K562 treated with DMSO at 1 percent for 12 hours (cell line): Measurements from ENCODE around the gene AR. TPM values are rescaled to one million over a fixed set of nuclear protein-coding genes. Genes with fewer than 3 reads are reported as not detected.

ENCODE experiments used
- total RNA-seq: library from RNA; unstranded; fragments of 300-600 nt; gene quantifications from 2 replicates; pipeline ENCODE4 v1.2.3, GENCODE V29; 2022; ENCODE audit not compliant: insufficient read depth

Gene AR
- total RNA-seq: not detected in 2 replicates

GRCh38 chrX:67543818-67544217, at the start of gene AR:
Gene AR (plus strand): TSS chrX:67544021. CDS start chrX:67545147, 1,126 bp downstream.

